MG63 (cell line): Measurements from ENCODE around the gene DNAAF2. TPM values are rescaled to one million over a fixed set of nuclear protein-coding genes. Genes with fewer than 3 reads are reported as not detected.
"Not testable (repeated sequence)": the region's sequence is repeated elsewhere in the genome, so short reads cannot be mapped to it uniquely, and the experiment has no call there.

Source experiments
- DNase-seq: peaks from one replicate; pipeline ENCODE4 v3.0.0-alpha.2; 2020
- H3K27me3 ChIP-seq: fragments of 250-450 bp; sonication (Bioruptor Pico); 2 replicates; pipeline ENCODE4 v1.5.1; 2020; ENCODE audit warnings: mild to moderate bottlenecking, moderate library complexity
- H3K36me3 ChIP-seq: fragments of 250-450 bp; sonication (Bioruptor Pico); 2 replicates; pipeline ENCODE4 v1.5.1; 2020; ENCODE audit warnings: mild to moderate bottlenecking, moderate library complexity
- H3K4me3 ChIP-seq: fragments of 250-450 bp; sonication (Bioruptor Pico); 2 replicates; pipeline ENCODE4 v1.5.1; 2020; ENCODE audit warnings: mild to moderate bottlenecking, moderate library complexity
- H3K9me3 ChIP-seq: fragments of 250-450 bp; sonication (Bioruptor Pico); 2 replicates; pipeline ENCODE4 v1.5.1; 2020; ENCODE audit warnings: mild to moderate bottlenecking, moderate library complexity
- total RNA-seq: library from RNA; depleted of rRNA; stranded (reverse); fragments of >200 nt; shearing (Covaris generic); gene quantifications from 2 replicates; pipeline ENCODE4 v1.2.3, GENCODE V29; 2014; ENCODE audit warnings: low replicate concordance

DNAAF2 gene
- total RNA-seq, 1 experiment from 2014 or later: 9.2 TPM

DNA sequence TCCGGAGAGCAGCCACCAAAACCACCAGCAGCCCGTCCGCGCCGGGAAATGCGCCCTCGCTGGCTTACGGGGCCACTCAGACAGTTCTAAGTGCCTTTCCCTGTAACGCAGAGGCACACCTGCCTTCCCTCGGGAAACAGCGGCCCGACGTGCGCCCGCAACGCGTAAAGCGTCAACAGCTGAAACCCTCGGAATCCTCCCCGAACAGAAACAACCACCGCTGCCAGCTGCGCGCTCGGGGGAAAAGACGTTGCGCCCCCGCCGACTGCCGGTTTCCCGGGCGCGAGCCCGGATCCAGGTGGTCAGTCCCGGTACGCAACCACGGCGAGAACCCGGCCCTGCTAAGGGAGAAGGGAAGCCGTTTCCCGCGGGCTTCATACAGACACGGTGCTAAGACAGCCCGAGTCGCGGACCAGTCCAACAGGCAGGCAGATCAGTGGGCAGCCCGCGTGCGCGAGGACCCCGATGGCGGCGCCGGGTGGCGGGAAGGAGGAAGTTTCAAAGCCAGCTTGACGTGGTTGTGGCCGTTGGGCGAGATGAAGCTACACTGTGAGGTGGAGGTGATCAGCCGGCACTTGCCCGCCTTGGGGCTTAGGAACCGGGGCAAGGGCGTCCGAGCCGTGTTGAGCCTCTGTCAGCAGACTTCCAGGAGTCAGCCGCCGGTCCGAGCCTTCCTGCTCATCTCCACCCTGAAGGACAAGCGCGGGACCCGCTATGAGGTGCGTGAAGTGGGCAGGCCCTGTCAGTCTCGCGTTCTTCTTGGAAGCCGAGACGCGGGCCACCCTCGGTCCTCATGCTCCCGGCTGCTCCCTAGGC, 36.4 kb downstream of the DNAAF2 start, which contains the start of gene LRR1:
Gene LRR1 (plus strand): TSS at position 456 of the 816 bp plus-strand sequence. CDS start 81 bp downstream, at position 537.
- Histone ChIP-seq H3K4me3 (peak within 1 kb of the TSS; percentile 78), H3K27me3 (no peaks in the 10 kb centered on the region), H3K9me3 (no peaks in the 10 kb centered on the region), H3K36me3 (no peaks in the 10 kb centered on the region; the same call in none of the 2 replicates)
- DNase-seq: peak; percentile 80

GRCh38 chr14:49598189-49598484, 36.9 kb downstream of the DNAAF2 start:
- Histone ChIP-seq H3K36me3 (no peaks in the 10 kb centered on the region; the same call in none of the 2 replicates), H3K9me3 (no peaks in the 10 kb centered on the region), H3K4me3 (peak overlapping the region; percentile 78), H3K27me3 (no peaks in the 10 kb centered on the region)
- DNase-seq: no peak

- DNase-seq: peak; percentile 53
- Histone ChIP-seq H3K36me3 (no peaks in the 10 kb centered on the region), H3K9me3 (no peaks in the 10 kb centered on the region), H3K27me3 (no peaks in the 10 kb centered on the region), H3K4me3 (no peak overlapping the region)
Measured at GRCh38 chr14:49594347-49595091, 40.5 kb downstream of the DNAAF2 start.

DNA sequence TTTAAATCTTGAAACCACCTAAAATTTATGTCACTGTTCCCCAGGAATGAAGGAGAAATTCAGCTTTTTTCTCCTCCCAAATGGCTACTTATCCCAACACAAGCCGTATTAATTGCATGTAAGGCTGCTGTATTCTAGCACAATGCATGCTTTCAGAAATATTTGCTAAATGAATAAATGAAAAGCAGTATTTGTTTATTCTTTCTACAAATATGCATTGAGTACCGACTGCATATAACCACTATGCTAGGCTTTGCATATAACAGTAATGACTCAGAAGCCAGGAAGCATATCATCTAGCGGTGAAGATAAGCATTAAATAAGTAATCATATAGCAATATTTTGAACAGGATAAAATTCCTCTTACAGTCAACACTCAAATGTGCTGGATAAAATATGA, 42.0 kb downstream of the DNAAF2 start:
- Histone ChIP-seq H3K36me3 (no peaks in the 10 kb centered on the region), H3K9me3 (no peaks in the 10 kb centered on the region), H3K27me3 (no peaks in the 10 kb centered on the region), H3K4me3 (no peak overlapping the region)
- DNase-seq: no peak

- Histone ChIP-seq H3K9me3 (no peaks in the 10 kb centered on the region), H3K4me3 (no peak overlapping the region), H3K36me3 (peaks cover 17% of the 10 kb centered on the region), H3K27me3 (no peaks in the 10 kb centered on the region)
- DNase-seq: no peak
Measured at GRCh38 chr14:49589387-49589786, 45.7 kb downstream of the DNAAF2 start.

- H3K36me3 ChIP-seq: peaks cover 43% of the 10 kb centered on the region
- no peaks in the 10 kb centered on the region for H3K27me3 ChIP-seq
- H3K4me3 ChIP-seq: peak overlapping the region; percentile 90
- no peaks in the 10 kb centered on the region for H3K9me3 ChIP-seq
- DNase-seq: no peak
Measured at GRCh38 chr14:49586673-49587460, 48.2 kb downstream of the DNAAF2 start.

- no peaks in the 10 kb centered on the region for H3K27me3 ChIP-seq
- H3K4me3 ChIP-seq: peak within 1 kb of the TSS; percentile 90
- peak; percentile 90 for DNase-seq
- H3K36me3 ChIP-seq: peaks cover 43% of the 10 kb centered on the region
- no peaks in the 10 kb centered on the region for H3K9me3 ChIP-seq
Measured at GRCh38 chr14:49585803-49586672, 49.0 kb downstream of the DNAAF2 start, which contains the start of gene RPS29. TSS of gene RPS29 (minus strand) at chr14:49586380. CDS start at chr14:49586346, 34 bp downstream.

- peak overlapping the region; percentile 90 for H3K4me3 ChIP-seq
- H3K36me3 ChIP-seq: peaks cover 43% of the 10 kb centered on the region
- H3K27me3 ChIP-seq, H3K9me3 ChIP-seq: not testable (repeated sequence)
- DNase-seq: peak; percentile 34
Measured at GRCh38 chr14:49584981-49585640, 49.9 kb downstream of the DNAAF2 start.

DNA sequence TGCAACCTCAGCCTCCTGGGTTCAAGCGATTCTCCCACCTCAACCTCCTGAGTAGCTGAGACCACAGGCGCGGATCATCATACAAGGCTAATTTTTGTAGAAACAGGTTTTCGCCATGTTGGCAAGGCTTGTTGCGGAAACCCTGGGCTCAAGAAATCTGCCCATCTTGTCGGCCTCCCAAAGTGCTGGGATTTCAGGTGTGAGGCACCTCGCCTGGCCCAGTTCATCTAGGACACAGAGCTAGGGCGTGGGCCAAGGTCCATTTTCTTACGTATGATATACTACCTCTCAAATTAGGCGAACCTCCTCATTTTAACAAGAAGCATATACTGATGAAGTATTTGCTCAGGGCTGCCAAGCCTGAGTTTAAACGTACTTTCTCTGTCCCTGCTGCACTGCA, 51.0 kb downstream of the DNAAF2 start:
- DNase-seq: no peak
- Histone ChIP-seq H3K9me3 (no peaks in the 10 kb centered on the region), H3K36me3 (peaks cover 43% of the 10 kb centered on the region), H3K27me3 (no peaks in the 10 kb centered on the region), H3K4me3 (peak overlapping the region; percentile 90)

GRCh38 chr14:49583629-49584028, 51.4 kb downstream of the DNAAF2 start:
- H3K9me3 ChIP-seq: no peaks in the 10 kb centered on the region
- H3K27me3 ChIP-seq: no peaks in the 10 kb centered on the region
- H3K36me3 ChIP-seq: peaks cover 43% of the 10 kb centered on the region
- peak overlapping the region; percentile 90 for H3K4me3 ChIP-seq
- no peak for DNase-seq

GRCh38 chr14:49582113-49582977, 52.7 kb downstream of the DNAAF2 start:
- DNase-seq: no peak
- H3K27me3 ChIP-seq: no peaks in the 10 kb centered on the region
- H3K4me3 ChIP-seq: no peak overlapping the region
- peaks cover 47% of the 10 kb centered on the region for H3K36me3 ChIP-seq
- no peaks in the 10 kb centered on the region for H3K9me3 ChIP-seq

GRCh38 chr14:49581209-49582112, 53.6 kb downstream of the DNAAF2 start:
- Histone ChIP-seq H3K4me3 (no peak overlapping the region), H3K9me3 (no peaks in the 10 kb centered on the region), H3K36me3 (peaks cover 55% of the 10 kb centered on the region), H3K27me3 (no peaks in the 10 kb centered on the region)
- no peak for DNase-seq

- Histone ChIP-seq H3K4me3 (no peak overlapping the region), H3K27me3 (no peaks in the 10 kb centered on the region), H3K9me3 (no peaks in the 10 kb centered on the region), H3K36me3 (peaks cover 50% of the 10 kb centered on the region)
- no peak for DNase-seq
Measured at GRCh38 chr14:49579841-49580240, 55.2 kb downstream of the DNAAF2 start.

- no peak overlapping the region for H3K4me3 ChIP-seq
Measured at GRCh38 chr14:49578141-49578540, 56.9 kb downstream of the DNAAF2 start.

More at GRCh38 chr14:49578141-49578540, 56.9 kb downstream of the DNAAF2 start:
- Histone ChIP-seq H3K27me3 (no peaks in the 10 kb centered on the region), H3K9me3 (no peaks in the 10 kb centered on the region), H3K36me3 (peaks cover 40% of the 10 kb centered on the region)
- DNase-seq: no peak
